Stomach (tissue), 9 donors: ENCODE data around the gene ADNP2. TPM values are rescaled to one million over a fixed set of nuclear protein-coding genes. Genes with fewer than 3 reads are reported as not detected.

Experiments used
- DNase-seq, 2 donors: peaks; one replicate each; pipeline versions ENCODE4 v3.0.0 to v3.0.0-alpha.2; 2013 to 2019
- H3K27ac ChIP-seq, 5 donors: fragments of 200-600 bp in 4 of 5; sonication (generic) in 4 of 5; one replicate each; pipeline ENCODE4 v1.5.1; 2013 to 2019; ENCODE audit warnings: mild to moderate bottlenecking in 1 of 5, moderate library complexity in 1 of 5
- H3K27me3 ChIP-seq, 3 donors: fragments of 200-600 bp; sonication (generic); one replicate each; pipeline ENCODE4 v1.5.1; 2017 to 2019; ENCODE audit warnings: mixed run types in 1 of 3
- H3K36me3 ChIP-seq, 4 donors: fragments of 200-600 bp; sonication (generic); 1 replicate in 3 of 4; 2 replicates in 1 of 4; pipeline ENCODE4 v1.5.1; 2016 to 2019
- H3K4me1 ChIP-seq, 4 donors: fragments of 200-600 bp; sonication (generic); one replicate each; pipeline ENCODE4 v1.5.1; 2016 to 2019
- H3K4me3 ChIP-seq, 4 donors: fragments of 200-600 bp; sonication (generic) in 3 of 4; one replicate each; pipeline ENCODE4 v1.5.1; 2016 to 2019; ENCODE audit warnings: mild to moderate bottlenecking in 1 of 4
- H3K9me3 ChIP-seq, 4 donors: fragments of 200-600 bp; sonication (generic); one replicate each; pipeline ENCODE4 v1.5.1; 2016 to 2019
- EP300 ChIP-seq: sonication (generic); formaldehyde crosslinking; IDR thresholded peaks from one replicate; pipeline ENCODE4 v1.6.1; 2017; ENCODE audit warnings: antibody characterized with exemption
- POLR2A ChIP-seq, 4 donors: fragments of 450-650 bp; IDR thresholded peaks; one replicate each; pipeline ENCODE4 v1.6.1; 2016; ENCODE audit warnings: antibody characterized with exemption in 4 of 4, control low read depth in 2 of 4, mild to moderate bottlenecking in 1 of 4, moderate library complexity in 1 of 4
- POLR2AphosphoS5 ChIP-seq, 3 donors: sonication (generic); formaldehyde crosslinking; IDR thresholded peaks; one replicate each; pipeline ENCODE4 v1.6.1; 2016; ENCODE audit warnings: antibody characterized with exemption in 3 of 3
- WGBS, 5 donors: extraction: QIAGEN DNeasy Blood & Tissue Kit in 3 of 5; methylation state at CpG; one replicate each; pipeline versions ENCODE4 v1.1.5 to v1.1.7; 2013 to 2018; 5-methylcytosine and 5-hydroxymethylcytosine counted together
- intact Hi-C: fragments of 100-400 bp; cut with DNase I; formaldehyde crosslinking; loops from one replicate; pipeline ENCODE4 v1.15.1; 2023; ENCODE audit warnings: low total_unique reads
- polyA plus RNA-seq, 3 donors: library from polyadenylated mRNA; stranded (reverse); fragments of 200-250 nt; gene quantifications; one replicate each; pipeline ENCODE4 v1.2.3, GENCODE V29; 2013
- total RNA-seq, 5 donors: library from RNA; depleted of rRNA; stranded (reverse); fragments of >200 nt; gene quantifications; one replicate each; pipeline versions ENCODE4 v1.1.0 to v1.2.3, GENCODE V29; 2014 to 2016
- TF ChIP-seq, protein P1 (sequence below), 7 experiments: fragments of 450-650 bp in 4 of 7; fragments of 200-600 bp in 3 of 7; sonication (generic) in 3 of 7; IDR thresholded peaks; one replicate each; pipeline ENCODE4 v1.5.1; 2016 to 2019; ENCODE audit warnings: antibody characterized with exemption in 7 of 7, control low read depth in 2 of 7, mild to moderate bottlenecking in 1 of 7
- donor health status: healthy with polysubstance abuse.
- donor health status: Bipolar disorder and iron deficiency.
- donor health status: healthy.

The ADNP2 gene
- total and polyA plus RNA-seq, 8 donors: 4.2 to 24.6 (median 10.8) TPM

DNA sequence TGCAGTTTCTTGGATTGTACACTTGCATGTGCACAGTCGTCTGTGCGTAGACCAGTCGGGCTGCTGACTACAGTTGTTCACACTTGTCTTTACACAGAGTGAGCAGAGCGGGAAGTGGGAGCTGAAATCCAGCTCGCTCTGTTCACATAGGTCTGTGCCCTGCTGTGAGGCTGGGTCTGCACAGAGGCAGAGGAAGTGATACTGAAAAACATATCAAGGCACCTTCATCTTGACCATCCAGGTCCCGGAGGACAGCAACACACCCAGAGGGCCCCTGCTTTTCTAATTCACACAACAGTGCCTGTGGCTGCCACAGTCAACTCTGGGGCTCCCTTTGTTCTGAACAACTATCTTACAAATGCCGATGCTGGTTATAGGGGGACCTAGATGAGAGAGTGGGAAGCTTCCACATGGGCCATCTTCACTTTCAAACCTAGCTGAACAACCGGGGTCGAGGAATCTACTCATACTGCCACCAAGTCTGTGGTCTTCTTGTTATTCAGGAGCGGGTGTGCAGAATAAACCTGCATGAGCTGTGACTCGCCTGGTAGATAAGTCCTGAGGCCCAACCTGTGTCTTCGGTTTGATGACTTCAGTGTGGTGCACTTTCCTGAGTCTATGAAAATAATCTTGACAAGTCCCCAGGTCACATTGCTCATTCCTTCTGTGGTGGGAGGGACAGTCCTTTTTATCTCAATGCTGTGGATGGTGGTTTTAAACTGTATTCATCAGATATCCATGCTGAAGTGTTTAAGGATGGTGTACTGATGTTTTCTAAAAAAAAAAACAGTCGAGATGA is 3.5 kb upstream of the ADNP2 start:
- Histone ChIP-seq H3K27me3 (no peaks in the 10 kb centered on the region), H3K27ac (peak overlapping the region in 2 of 5 donors; percentile 48 to 72), H3K36me3 (no peaks in the 10 kb centered on the region), H3K4me1 (peaks cover 8 to 33% (median 19%) of the 10 kb centered on the region in 4 donors), H3K9me3 (no peaks in the 10 kb centered on the region), H3K4me3 (no peak overlapping the region)
- intact Hi-C loops: no loop called here
- no peak for DNase-seq
- TF ChIP-seq POLR2AphosphoS5 (IDR thresholded peaks at IDR 0.05) (no peak), POLR2A (IDR thresholded peaks at IDR 0.05) (no peak), EP300 (no peak)
- TF ChIP-seq, protein P1, sequence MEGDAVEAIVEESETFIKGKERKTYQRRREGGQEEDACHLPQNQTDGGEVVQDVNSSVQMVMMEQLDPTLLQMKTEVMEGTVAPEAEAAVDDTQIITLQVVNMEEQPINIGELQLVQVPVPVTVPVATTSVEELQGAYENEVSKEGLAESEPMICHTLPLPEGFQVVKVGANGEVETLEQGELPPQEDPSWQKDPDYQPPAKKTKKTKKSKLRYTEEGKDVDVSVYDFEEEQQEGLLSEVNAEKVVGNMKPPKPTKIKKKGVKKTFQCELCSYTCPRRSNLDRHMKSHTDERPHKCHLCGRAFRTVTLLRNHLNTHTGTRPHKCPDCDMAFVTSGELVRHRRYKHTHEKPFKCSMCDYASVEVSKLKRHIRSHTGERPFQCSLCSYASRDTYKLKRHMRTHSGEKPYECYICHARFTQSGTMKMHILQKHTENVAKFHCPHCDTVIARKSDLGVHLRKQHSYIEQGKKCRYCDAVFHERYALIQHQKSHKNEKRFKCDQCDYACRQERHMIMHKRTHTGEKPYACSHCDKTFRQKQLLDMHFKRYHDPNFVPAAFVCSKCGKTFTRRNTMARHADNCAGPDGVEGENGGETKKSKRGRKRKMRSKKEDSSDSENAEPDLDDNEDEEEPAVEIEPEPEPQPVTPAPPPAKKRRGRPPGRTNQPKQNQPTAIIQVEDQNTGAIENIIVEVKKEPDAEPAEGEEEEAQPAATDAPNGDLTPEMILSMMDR (IDR thresholded peaks at IDR 0.05): no peak
- 74 to 85% (median 78%) methylated on average over 13 of the region's 13 CpGs for WGBS, 5 donors

DNA sequence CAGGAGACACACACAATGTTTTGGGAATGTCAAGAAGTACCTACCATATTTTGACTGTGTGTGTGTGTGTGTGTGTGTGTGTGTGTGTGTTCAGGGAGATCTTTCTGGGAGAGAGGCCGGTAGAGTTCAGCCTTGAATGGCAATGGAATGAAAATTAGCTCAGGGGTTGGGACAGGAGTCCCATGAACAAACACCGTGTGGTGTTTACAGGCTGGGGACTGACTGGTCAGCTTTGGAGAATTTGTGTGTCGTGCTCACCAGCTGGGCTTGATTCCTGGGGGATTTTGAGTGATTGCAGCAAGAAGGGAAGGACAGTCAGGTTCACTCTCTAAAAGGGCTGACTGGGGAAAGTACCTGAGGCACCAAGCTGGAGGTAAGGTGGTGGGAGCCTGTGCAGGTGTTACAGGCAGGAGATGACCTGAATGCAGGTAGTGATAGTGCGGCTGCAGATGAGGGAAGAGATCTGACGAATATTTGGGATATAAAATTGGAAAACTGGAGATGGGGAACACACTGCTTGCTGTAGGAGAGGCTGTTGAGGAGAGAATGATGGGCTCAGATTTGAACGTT is 2.5 kb upstream of the ADNP2 start:
- Histone ChIP-seq H3K36me3 (no peaks in the 10 kb centered on the region), H3K4me3 (no peak overlapping the region), H3K27ac (peak overlapping the region in 3 of 5 donors; percentile 5 to 94 (median 35)), H3K9me3 (no peaks in the 10 kb centered on the region), H3K27me3 (no peaks in the 10 kb centered on the region), H3K4me1 (peaks cover 12 to 41% (median 26%) of the 10 kb centered on the region in 4 donors)
- WGBS, 5 donors: 24 to 41% (median 35%) methylated on average over 5 to 6 of the region's 6 CpGs
- TF ChIP-seq POLR2AphosphoS5 (IDR thresholded peaks at IDR 0.05): no peak
- TF ChIP-seq EP300: no peak
- TF ChIP-seq POLR2A (IDR thresholded peaks at IDR 0.05): no peak
- TF ChIP-seq, protein P1 (IDR thresholded peaks at IDR 0.05): no peak
- DNase-seq: peak in 1 of 2 donors; percentile 21
- intact Hi-C loops: no loop called here

DNA sequence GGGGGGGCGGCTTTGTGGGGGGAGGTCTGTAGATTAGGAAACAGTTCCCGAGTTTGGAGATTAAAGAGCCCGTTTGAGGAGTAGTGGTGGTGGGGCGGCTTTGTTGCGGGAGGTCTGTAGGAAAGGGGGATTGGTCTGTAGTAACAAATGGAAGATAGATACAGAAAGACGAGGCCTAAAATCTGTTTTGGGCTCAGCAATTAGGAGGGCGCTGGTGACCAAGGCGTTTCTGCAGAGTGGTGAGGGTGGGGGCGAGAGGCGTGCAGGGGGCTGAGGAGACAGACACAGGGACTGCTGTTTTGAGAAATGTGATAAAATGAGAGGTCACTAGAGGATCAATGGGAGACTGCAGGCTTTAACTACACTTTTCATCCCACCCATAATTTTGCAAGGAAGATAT is 1.6 kb upstream of the ADNP2 start:
- TF ChIP-seq POLR2AphosphoS5 (IDR thresholded peaks at IDR 0.05) (no peak), POLR2A (IDR thresholded peaks at IDR 0.05) (no peak), EP300 (no peak)
- TF ChIP-seq, protein P1 (IDR thresholded peaks at IDR 0.05): no peak
- no peaks in the 10 kb centered on the region for H3K9me3 ChIP-seq
- intact Hi-C loops: no loop called here
- no peak for DNase-seq
- peak overlapping the region in 3 of 5 donors; percentile 90 to 94 (median 92) for H3K27ac ChIP-seq
- WGBS, 5 donors: 65 to 73% (median 68%) methylated on average over 10 of the region's 10 CpGs
- no peaks in the 10 kb centered on the region for H3K27me3 ChIP-seq
- H3K36me3 ChIP-seq: no peaks in the 10 kb centered on the region
- H3K4me1 ChIP-seq: peaks cover 12 to 47% (median 29%) of the 10 kb centered on the region in 4 donors
- no peak overlapping the region for H3K4me3 ChIP-seq

DNA sequence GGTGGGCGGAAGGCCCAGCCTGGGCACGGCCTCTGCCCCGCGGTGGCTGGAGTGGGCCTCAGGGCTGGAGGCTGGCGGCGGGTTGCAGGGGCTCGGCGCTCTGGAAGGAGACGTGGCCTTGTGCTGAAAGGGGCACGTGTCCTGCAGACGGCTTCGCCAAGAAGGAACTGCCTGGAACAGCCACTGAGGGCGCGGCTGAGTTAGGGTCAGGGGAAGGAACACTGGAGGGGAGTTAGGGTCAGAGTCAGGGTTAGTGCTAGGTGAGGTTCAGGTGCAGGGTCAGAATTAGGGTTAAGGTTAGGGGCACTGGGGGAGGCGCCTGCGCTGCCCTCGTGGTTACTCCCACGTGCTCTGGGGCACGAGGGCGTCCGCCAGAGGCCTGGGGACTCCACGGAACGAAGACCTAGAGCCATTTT is 933 bp upstream of the ADNP2 start:
- no peaks in the 10 kb centered on the region for H3K27me3 ChIP-seq
- H3K9me3 ChIP-seq: no peaks in the 10 kb centered on the region
- TF ChIP-seq, protein P1 (IDR thresholded peaks at IDR 0.05): no peak
- TF ChIP-seq EP300 (no peak), POLR2AphosphoS5 (IDR thresholded peaks at IDR 0.05) (no peak), POLR2A (IDR thresholded peaks at IDR 0.05) (no peak)
- 93 to 97% (median 95%) methylated on average over 23 of the region's 23 CpGs for WGBS, 5 donors
- intact Hi-C loops: no loop called here
- no peak overlapping the region for H3K4me3 ChIP-seq
- H3K4me1 ChIP-seq: peaks cover 14 to 54% (median 30%) of the 10 kb centered on the region in 4 donors
- H3K36me3 ChIP-seq: no peaks in the 10 kb centered on the region
- DNase-seq: peak in 1 of 2 donors; percentile 24
- peak overlapping the region in 4 of 5 donors; percentile 89 to 94 (median 91) for H3K27ac ChIP-seq
